Activated CD8-positive, alpha-beta T cell treated with anti-CD3 and anti-CD28 coated beads for 36 hours (primary cell): ENCODE results near the gene THADA. TPM values are rescaled to one million over a fixed set of nuclear protein-coding genes. Genes with fewer than 3 reads are reported as not detected.

Source experiments
- ATAC-seq: fragments of 200-7000 bp; cut with Tn5 transposase; one replicate; pipeline ENCODE4 v1.10.0; 2021; ENCODE audit warnings: mild to moderate bottlenecking, moderate library complexity
- CTCF ChIA-PET: fragments of 350-600 bp; sonication (Branson Sonifier 250); formaldehyde crosslinking; loops from one replicate; lab custom pipeline; 2021; ENCODE audit warnings: antibody characterized with exemption; lab: Charles Lee
- POLR2A ChIA-PET: fragments of 350-600 bp; sonication (Branson Sonifier 250); formaldehyde crosslinking; loops from one replicate; lab custom pipeline; 2021; ENCODE audit warnings: antibody characterized with exemption; lab: Charles Lee
- DNase-seq: peaks from one replicate; pipeline ENCODE4 v3.0.0-alpha.2; 2020
- H3K27ac Mint-ChIP-seq: one replicate; pipeline ENCODE4 v1.8.0; 2021; ENCODE audit warnings: mild to moderate bottlenecking, mixed read lengths
- H3K27me3 Mint-ChIP-seq: one replicate; pipeline ENCODE4 v1.8.0; 2021; ENCODE audit warnings: mixed read lengths
- H3K36me3 Mint-ChIP-seq: one replicate; pipeline ENCODE4 v1.8.0; 2021; ENCODE audit warnings: low read depth, mixed read lengths
- H3K4me1 Mint-ChIP-seq: one replicate; pipeline ENCODE4 v1.8.0; 2021; ENCODE audit warnings: low read depth, mixed read lengths
- H3K4me3 Mint-ChIP-seq: one replicate; pipeline ENCODE4 v1.8.0; 2021; ENCODE audit warnings: mild to moderate bottlenecking, moderate library complexity, mixed read lengths
- H3K9me3 Mint-ChIP-seq: one replicate; pipeline ENCODE4 v1.8.0; 2021; ENCODE audit warnings: mixed read lengths
- intact Hi-C: fragments of 100-400 bp; cut with micrococcal nuclease; formaldehyde crosslinking; loops from one replicate; pipeline ENCODE4 v1.10.0; 2022
- total RNA-seq, 2 experiments: library from RNA; stranded (reverse); gene quantifications; one replicate each; pipeline ENCODE4 v1.2.3, GENCODE V29; 2021
- TF ChIP-seq, protein P1 (sequence below): fragments of 200-600 bp; IDR thresholded peaks from one replicate; pipeline ENCODE4 v1.8.0; 2022; ENCODE audit warnings: antibody characterized with exemption, mild to moderate bottlenecking

THADA gene
- total RNA-seq, 2 experiments from 2014 or later = 31.3 to 31.6 TPM

DNA sequence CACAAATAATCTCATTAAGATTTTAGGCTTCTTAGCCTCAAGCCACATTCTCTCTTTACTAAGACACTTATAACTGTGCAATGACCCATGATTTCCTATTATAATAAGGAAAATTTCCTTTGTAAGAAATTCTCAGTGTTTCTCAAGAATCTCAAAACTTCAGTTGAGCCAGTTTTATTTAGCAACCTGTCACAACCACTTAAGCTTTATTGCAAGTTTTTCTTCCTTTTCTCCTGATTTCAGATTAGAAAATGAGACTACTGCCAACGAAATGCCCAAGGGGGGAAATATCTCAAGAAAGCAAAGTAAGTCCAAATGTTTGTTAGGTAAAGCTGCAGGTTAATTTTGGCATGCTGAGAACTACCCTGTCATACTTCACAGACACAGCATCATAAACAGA, 178.5 kb downstream of the THADA start:
- DNase-seq (no peak), ATAC-seq (no peak)
- no peak overlapping the region for H3K4me3 Mint-ChIP-seq
- peaks cover 15% of the 10 kb centered on the region for H3K36me3 Mint-ChIP-seq
- no peaks in the 10 kb centered on the region for H3K27me3 Mint-ChIP-seq
- TF ChIP-seq, protein P1, sequence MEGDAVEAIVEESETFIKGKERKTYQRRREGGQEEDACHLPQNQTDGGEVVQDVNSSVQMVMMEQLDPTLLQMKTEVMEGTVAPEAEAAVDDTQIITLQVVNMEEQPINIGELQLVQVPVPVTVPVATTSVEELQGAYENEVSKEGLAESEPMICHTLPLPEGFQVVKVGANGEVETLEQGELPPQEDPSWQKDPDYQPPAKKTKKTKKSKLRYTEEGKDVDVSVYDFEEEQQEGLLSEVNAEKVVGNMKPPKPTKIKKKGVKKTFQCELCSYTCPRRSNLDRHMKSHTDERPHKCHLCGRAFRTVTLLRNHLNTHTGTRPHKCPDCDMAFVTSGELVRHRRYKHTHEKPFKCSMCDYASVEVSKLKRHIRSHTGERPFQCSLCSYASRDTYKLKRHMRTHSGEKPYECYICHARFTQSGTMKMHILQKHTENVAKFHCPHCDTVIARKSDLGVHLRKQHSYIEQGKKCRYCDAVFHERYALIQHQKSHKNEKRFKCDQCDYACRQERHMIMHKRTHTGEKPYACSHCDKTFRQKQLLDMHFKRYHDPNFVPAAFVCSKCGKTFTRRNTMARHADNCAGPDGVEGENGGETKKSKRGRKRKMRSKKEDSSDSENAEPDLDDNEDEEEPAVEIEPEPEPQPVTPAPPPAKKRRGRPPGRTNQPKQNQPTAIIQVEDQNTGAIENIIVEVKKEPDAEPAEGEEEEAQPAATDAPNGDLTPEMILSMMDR = no peak
- no peaks in the 10 kb centered on the region for H3K9me3 Mint-ChIP-seq
- H3K4me1 Mint-ChIP-seq = peaks cover 4% of the 10 kb centered on the region
- ChIA-PET CTCF (interaction anchor here (1.1 kb wide), 2 partner anchors 67 to 124 kb away, joined by 3 to 4 read pairs; no protein-coding TSS in a partner anchor), POLR2A (no interaction called here)
- H3K27ac Mint-ChIP-seq = no peak overlapping the region
- intact Hi-C loops = no loop called here

DNA sequence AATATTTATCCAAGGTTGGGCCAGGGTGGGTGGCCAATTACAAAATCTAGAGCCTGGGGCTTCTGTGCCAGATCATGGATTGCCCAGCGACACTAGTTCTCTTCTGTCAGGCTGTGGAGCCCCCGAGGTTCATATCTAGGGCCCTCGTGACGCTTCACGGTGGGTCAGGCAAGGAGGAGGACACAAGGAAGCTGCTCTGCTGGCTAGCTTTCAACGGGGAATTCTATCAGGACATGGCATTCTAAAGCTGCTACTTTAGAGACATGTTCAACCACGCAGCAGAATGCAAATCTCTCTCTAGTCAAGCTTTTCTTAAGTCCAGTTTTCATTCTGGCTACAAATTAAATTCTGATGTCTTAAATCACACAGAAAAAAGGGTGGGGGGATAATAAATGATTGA, 180.2 kb downstream of the THADA start:
- intact Hi-C loops = no loop called here
- H3K27me3 Mint-ChIP-seq = no peaks in the 10 kb centered on the region
- H3K9me3 Mint-ChIP-seq = no peaks in the 10 kb centered on the region
- H3K36me3 Mint-ChIP-seq = peaks cover 11% of the 10 kb centered on the region
- ChIA-PET CTCF (interaction anchor here (0.7 to 0.8 kb wide), 2 partner anchors 13 to 68 kb away, joined by 3 read pairs; no protein-coding TSS in a partner anchor), POLR2A (interaction anchor here (0.7 kb wide), 1 partner anchor 10 kb away, joined by 3 read pairs; no protein-coding TSS in a partner anchor)
- no peak overlapping the region for H3K4me3 Mint-ChIP-seq
- TF ChIP-seq, protein P1 = no peak
- no peak overlapping the region for H3K27ac Mint-ChIP-seq
- DNase-seq (no peak), ATAC-seq (no peak)
- H3K4me1 Mint-ChIP-seq = peaks cover 4% of the 10 kb centered on the region

DNA sequence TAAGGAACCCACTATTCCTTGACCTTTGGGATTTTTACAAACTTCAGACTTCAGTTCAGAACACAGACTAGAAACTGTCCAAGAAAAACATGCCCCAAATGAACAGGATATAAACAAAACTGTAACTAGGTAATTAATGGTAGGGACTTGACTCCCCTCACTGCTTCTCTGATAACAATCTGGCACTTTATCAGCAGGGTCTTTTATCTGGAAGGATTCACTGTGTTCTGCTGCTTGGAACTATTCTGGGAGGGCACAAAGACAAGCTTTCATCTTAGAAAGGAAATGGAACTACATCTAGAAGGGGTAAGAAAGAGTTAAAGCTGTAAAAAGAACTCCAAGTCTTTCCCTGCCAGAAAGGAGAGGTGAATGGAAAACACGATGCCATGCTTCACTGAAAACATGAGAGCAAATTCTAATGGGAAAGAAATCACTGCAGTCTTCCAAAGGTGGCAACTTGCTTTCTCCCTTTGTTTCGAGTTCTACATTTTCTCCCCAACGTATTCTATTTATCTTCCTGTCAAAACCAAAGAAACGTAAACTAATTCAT, 181.2 kb downstream of the THADA start:
- peaks cover 11% of the 10 kb centered on the region for H3K36me3 Mint-ChIP-seq
- peaks cover 2% of the 10 kb centered on the region for H3K4me1 Mint-ChIP-seq
- H3K27me3 Mint-ChIP-seq = no peaks in the 10 kb centered on the region
- CTCF ChIA-PET = no interaction called here
- no peak overlapping the region for H3K4me3 Mint-ChIP-seq
- TF ChIP-seq, protein P1 = no peak
- POLR2A ChIA-PET = interaction anchor here (0.8 to 1.5 kb wide), 2 partner anchors 9 to 13 kb away, joined by 3 to 4 read pairs; no protein-coding TSS in a partner anchor
- no peak overlapping the region for H3K27ac Mint-ChIP-seq
- no peak for DNase-seq
- no peak for ATAC-seq
- no peaks in the 10 kb centered on the region for H3K9me3 Mint-ChIP-seq
- intact Hi-C loops = no loop called here

DNA sequence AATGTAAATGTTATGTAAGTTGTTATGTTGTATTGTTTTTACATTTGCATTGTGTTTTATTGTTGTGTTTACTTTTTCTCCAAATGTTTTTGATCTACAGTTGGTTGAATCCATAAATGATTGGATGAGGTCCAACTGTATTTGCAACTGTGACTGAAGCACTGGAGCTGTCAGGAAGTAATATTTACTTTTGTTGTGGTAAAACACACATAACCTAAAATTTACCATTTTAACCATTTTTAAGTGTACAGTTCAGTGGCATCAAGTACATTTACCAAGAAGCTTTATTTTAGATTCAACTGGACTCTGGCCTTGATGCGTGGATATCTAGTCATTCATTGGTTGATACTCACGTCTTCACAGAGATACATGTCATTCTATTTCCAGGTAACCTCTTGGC, 181.8 kb downstream of the THADA start:
- peaks cover 2% of the 10 kb centered on the region for H3K4me1 Mint-ChIP-seq
- no peaks in the 10 kb centered on the region for H3K27me3 Mint-ChIP-seq
- ChIA-PET POLR2A (interaction anchor here (1.5 kb wide), 1 partner anchor 10 kb away, joined by 4 read pairs; no protein-coding TSS in a partner anchor), CTCF (no interaction called here)
- H3K9me3 Mint-ChIP-seq = no peaks in the 10 kb centered on the region
- no peak overlapping the region for H3K27ac Mint-ChIP-seq
- ATAC-seq (no peak), DNase-seq (no peak)
- intact Hi-C loops = no loop called here
- H3K4me3 Mint-ChIP-seq = no peak overlapping the region
- TF ChIP-seq, protein P1 = no peak
- H3K36me3 Mint-ChIP-seq = peaks cover 10% of the 10 kb centered on the region

- intact Hi-C loops = no loop called here
- TF ChIP-seq, protein P1 = no peak
- H3K27me3 Mint-ChIP-seq = no peaks in the 10 kb centered on the region
- ChIA-PET CTCF (interaction anchor here (0.7 kb wide), 1 partner anchor 9 kb away, joined by 3 read pairs; no protein-coding TSS in a partner anchor), POLR2A (no interaction called here)
- peaks cover 9% of the 10 kb centered on the region for H3K36me3 Mint-ChIP-seq
- H3K4me1 Mint-ChIP-seq = peaks cover 2% of the 10 kb centered on the region
- H3K4me3 Mint-ChIP-seq = no peak overlapping the region
- H3K27ac Mint-ChIP-seq = no peak overlapping the region
- ATAC-seq (no peak), DNase-seq (no peak)
- H3K9me3 Mint-ChIP-seq = no peaks in the 10 kb centered on the region
Observed at GRCh38 chr2:43412114-43412753, 183.6 kb downstream of the THADA start.
